Measurements from ENCODE around the gene SYNE1.

SYNE1 gene

DNA sequence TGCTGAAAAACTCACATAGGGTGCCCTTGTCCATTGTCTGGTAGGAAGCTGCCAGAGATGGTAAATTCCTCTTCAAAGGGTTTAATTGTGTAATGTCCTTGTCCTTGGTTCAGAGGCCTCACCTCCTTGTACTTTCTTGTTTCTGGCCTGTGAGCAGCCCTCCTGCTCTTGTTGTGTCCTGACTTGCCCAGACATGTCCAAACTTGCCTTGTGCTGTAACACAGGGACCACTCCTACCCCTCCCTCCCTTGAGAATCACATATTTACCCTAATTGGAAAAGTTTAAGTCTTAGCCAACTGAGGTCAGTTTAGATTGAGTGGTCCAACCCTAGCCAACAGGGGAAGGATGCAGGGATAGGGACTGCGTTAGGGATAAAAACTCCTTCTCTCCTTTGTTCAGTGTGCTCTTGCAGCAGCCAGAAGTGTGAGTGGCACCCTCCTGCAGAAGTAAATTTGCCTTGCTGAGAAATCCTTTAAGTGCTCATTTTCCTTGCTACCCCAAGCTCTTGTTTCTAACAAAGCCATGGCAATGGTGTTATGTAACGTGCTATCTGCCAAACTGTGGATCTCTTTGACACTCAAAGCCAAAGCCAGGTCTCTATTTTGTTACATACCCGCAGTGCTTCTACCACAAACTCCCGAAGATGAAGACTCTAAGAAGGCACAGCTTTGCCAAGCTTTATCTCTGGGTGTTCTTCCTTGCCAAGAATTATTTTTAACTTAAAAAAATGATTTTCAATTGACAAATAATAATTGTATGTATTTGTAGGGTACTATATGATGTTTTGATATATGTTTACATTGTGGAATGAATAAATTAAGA lies 415.1 kb downstream of the SYNE1 start:
- DNase-seq: no peak

DNA sequence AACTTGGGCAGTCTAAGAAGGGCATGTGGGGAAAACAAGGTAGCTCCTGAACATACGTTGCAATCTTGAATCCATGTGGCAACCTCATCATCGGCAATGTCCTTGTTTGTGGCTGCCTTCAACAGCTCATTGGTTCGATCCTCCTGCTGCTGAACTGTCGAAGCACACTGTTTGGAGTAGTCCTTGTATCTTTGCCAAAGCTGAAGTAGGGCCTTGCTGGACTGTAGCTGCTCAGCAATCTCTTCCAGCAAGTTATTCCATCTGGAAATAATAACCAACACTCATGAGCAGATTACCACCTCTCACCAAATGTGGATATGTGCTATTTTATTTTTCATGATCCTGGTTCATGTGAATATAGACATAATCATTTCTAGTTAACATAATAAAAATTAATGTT lies 416.4 kb downstream of the SYNE1 start:
- no peak for DNase-seq

DNA sequence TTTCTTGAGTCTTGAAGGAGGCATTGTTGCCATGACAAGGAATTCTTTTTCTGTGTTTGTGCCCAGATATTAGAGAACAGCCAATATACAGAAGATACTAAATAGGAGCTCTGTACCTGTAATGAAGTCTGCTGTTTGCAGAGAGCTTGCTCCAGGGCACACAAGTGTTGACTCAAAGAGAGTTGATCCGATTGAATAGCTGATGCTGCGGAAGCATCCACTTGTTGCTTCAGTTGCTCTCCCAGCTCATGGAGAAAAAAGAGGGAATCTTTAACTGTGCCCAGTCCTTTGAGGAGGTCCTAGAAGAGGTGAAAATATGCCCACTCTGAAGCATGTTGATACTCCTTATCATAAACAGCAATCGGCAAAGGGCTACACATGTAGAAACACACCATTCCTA lies 418.3 kb downstream of the SYNE1 start:
- no peak for DNase-seq

DNA sequence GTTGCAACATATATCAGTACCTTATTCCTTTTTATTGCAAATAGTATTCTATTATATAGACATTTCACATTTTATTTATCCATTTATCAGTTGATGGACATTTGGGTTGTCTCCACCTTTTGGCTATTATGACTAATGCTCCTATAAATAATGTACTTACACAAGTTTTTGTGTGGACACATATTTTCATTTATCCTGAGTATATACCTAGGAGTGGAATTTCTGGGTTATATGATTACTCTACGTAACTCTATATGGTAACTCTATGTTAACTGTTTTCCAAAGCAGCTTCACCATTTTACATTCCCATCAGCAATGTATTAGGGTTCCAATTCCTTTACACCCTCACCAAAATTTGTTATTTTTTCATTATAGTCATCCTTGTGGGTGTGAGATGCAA lies 424.7 kb downstream of the SYNE1 start:
- no peak for DNase-seq

DNA sequence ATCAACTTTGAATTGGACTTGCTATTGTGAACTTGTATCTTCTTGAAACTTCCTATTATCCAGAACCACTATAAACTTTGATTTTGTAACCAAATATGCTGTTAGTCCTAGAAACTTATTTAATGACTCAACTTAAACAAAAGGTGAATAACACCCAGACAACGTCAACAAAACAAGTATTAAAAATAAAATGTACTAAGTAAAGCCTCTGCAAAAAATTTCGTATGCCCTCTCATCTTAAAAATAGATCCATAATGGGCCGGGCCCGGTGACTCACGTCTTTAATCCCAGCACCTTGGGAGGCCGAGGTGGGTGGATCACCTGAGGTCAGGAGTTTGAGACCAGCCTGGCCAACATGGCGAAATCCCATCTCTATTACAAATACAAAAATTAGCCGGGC lies 428.0 kb downstream of the SYNE1 start:
- DNase-seq: no peak

DNA sequence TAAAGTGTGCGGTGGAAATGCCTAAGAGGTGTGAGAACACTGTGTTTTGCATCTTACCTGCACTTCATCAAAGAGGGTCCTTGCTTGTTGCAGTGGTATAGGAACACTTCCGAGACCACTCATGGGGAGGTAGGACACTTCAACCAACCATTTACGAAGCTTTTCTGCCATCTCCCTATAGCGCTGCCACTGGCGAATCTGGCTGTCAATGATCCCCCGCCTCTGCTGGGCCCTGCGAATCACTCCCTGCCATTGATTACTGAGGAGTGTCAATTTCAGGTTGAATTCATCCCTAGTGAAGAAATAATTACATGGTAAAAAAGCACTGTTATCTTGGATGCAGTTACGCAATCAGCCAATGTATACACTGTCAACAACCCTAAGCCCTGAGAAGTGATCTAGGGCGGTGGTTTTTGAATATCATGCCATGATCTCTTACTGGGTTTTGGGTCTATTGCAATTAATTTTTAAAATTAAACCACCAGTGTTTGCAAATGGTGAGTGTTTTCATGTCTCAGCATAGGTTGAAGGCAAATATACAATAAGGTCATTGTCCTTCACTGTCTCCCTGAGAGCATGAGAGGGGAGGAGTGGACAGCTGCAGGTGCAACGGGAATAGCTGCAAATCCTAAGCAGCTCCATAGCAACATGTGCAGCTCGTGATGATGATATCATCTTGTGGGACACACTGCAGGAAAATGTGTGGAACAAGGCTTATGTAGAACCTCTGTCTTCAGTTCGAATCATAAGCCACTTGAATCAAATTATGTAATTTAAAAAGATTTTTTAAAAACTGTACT lies 429.0 kb downstream of the SYNE1 start:
- DNase-seq: no peak

DNA sequence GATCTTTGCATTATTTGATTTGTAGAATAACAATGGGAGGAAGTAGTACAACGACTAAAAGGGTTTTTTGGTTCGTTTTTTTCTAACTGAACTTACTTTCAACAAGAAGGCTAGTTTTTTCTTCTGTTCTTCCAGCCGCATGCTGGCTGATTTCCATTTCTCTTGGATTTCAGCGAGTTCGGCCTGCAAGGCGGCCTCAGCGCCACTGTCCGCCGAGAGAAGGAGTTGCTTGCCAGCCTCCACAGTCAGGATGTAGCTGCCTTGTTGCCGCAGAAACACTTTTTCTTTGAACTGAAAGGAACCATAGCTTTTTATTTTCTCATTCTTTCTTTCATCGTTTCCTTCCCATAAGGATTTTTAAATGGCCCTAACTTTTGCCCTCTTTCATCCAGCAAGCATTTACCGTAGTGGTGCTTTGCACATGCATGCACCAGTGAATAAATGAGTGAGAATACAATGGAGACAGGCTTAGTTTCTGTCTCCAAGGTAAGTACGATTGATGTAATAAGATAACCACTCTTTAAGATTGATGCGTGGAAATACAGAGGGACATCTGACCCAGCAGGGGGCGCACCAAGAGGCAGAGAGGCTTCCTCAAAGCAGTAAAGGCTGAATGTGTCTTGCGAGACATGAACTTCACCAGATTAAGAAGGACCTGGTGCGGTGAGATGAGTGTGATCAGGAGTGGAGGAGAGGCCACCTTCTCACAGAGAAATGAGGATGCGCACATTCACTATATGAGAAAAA lies 430.9 kb downstream of the SYNE1 start:
- peak; percentile 70 for DNase-seq

DNA sequence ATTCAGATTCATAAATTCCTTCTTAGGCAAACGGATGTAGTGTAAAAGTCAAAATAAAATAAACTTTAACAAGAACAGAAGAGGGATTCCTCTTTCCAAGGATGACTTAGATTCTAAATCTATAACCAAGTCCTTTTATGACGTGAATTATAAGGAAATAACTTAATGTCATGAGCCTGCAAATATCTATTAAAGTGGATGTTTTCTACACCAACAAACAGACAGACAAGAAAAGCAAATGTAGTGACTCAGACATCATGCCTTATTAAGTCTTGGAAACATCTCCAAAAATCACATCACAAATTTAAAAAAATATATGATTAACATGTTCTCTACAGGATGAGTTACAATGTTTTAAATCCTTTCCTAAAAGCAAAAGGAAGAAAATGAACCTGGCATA lies 432.6 kb downstream of the SYNE1 start:
- DNase-seq: no peak

DNA sequence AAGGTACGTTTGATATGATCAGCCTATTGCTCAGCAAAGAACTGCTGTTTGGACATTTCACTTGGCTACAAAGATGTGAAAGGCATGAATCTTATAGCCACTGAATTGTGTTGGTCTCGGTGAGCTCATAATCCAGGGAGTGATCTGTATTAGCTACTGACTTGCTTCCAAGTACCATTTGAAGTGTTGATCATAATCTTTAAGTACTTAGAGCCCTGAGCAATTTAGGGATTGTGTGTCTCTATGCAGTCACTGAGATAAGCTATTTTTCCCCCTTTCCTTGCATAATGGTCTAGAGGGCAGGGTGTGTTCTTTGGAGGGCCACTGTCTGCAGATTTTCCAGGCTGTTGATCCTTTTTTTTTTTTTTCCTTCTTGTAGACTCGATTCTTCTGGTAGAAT lies 436.0 kb downstream of the SYNE1 start:
- no peak for DNase-seq

DNA sequence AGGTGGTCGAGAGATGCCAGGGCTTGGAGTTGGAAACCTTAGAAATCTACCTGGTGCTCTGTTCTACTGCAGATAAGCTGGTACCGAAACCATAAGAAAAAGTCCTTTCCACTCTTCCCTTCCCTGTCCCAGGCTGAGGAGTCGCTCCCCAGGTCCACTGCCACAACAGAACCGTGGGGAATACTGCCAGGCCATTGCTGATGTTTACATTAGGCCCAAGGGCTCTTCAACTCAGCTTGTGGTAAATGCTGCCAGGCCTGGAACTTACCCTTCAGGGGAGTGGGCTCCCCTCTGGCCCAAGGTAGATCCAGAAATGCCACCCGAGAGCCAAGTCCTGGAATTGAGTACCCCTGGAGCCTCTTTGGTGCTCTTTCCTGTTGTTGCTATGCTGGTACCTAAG lies 441.3 kb downstream of the SYNE1 start:
- DNase-seq: no peak

DNA sequence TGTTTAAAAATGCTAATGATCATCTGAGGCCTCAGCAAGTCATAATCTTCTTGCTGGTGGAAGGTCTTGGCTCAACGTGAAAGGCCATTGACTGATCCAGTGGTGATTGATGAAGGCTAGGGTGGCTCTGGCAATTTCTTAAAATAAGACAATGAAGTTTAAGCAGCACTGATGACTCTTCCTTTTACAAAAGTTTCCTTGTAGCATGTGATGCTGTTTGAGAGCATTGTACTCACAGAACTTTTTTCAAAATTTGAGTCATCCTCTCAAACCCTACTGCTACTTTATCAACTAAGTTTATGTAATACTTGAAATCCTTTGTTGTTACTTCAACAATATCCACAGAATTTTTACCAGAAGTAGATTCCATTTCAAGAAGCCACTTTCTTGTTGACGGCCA lies 447.4 kb downstream of the SYNE1 start:
- DNase-seq: no peak

DNA sequence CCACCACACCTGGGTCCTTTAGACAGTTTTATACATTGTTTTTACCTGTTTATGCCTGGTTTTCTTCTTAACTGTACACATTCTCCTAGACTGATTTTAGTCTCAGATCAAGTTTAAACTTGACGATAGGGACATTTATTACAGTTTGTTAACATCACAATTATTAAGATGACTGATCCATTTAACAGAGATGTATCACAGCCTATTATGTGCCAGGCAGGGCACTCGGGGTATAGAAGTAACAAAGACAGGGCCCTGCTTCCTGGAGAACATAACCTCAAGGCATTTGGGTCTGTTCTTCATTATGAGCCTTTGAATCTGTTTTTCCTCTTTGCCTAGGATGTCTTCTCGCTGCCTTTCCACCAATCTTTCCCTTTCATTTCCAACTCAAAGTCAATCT lies 449.2 kb downstream of the SYNE1 start:
- no peak for DNase-seq

DNA sequence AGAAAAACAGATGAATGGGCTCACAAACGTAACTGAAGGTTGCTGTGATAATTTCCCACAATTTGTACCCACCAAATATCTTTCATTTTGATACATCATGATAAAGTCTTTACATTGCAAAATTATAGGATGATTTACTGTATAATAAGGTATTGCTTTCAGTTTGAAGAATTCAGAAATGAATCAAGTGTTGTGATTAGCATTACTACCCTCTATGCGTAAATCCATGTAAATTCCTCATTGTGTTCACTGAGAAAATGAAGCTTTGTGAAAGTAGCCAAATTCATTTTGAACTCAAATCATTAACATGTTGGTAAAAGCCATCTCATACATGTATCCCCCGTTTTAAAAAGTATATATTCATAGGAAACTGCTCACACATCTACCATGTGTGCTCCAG lies 450.3 kb downstream of the SYNE1 start:
- no peak for DNase-seq

DNA sequence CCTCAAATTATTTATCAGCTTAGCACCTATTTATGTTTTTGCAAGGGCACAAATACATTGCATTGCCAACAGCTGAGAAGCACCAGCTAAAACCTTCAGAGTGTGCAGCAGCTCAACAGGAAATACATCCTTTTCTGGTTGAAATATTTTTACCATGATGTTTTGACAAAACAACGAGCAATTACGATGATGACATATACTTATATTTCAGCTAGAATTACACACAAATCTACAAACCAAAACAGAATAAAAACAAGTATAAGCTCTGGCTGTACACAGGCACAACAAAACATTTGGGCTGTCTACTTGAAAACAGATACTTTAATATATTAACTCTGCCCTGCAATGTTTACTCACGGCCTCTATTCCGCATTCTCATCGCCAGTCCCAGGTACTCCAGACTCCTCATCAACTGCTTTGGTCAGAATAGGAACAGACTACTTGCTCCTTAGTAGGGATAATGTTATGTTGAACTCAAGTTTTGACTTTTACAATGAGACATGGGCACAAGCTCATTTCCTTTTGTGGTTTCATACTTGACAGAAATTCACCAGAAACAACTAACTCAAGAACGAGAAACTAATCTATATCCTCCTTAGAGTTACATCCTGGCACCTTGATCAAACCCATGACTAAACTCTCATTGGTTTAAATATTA lies 452.1 kb downstream of the SYNE1 start:
- peak; percentile 49 for DNase-seq

DNA sequence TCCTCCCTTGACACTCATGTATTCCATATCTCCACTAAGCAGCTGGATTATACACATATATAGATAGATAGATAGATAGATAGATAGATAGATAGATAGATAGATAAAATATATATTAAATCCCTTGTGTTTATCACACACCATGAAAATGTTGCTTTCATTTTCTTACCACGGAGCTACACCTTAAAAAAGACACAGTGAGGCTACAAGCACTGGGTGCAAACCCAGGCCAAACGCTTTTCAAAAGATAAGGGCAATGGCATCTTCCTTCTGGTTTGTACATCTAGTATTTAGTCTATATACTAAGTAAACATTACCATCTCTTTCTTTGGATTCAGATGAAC lies 452.6 kb downstream of the SYNE1 start:
- DNase-seq: no peak

DNA sequence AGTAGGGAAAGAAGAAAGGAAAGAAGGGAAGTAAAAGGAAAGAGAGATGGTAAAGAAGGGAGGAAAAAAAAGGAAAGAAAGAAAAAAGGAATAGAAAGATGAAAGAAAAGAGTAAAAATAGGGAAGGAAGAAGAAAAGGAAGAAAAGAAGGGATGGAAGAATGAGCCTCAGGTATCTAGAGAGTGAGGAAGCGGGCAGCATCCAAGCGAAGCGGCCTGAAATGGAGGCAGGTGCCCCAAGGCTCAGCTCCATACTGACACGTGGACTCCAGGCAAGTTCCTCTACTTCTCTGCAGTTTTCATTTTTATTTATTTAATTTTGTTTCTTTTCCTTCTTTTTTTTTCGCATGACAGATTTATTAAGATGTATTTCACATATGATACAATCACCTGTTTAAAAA lies 456.6 kb downstream of the SYNE1 start:
- DNase-seq: no peak

DNA sequence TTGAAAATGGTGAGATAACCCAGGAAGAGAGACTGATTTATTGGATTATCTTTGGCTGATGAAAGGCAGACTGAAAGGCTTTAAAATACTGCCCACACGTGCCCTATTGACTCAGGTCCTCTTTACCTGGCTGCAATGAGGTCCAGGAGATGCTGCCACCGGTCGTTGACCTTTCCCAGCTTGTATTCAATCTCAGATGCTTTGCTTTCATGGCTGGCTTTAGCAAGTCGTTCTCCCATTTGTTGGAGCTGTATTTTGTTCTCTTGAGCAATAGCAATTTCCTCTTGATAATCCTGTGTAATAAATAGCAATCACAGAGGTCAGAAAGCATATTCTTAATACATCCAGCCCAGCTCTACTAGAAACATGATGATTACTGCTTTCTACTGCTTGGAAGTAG lies 460.9 kb downstream of the SYNE1 start:
- DNase-seq: no peak

DNA sequence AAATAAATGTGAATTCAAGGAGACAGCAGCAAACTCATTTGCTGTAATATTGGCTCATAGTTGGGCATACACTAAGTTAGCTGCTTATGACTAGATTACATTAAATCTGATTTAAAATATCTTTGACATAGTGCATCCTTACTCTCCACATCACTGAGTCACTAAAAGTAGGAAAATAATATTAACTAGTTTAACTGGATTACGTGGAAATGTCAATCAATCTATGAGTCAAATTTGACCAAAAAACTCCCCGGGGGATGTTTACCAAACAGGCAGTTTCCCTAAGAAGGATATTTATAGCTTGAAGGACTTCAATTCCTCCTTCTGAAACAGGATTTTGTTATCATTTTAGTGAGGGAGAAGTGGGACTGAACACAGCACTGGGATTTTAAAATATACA lies 463.2 kb downstream of the SYNE1 start:
- no peak for DNase-seq

DNA sequence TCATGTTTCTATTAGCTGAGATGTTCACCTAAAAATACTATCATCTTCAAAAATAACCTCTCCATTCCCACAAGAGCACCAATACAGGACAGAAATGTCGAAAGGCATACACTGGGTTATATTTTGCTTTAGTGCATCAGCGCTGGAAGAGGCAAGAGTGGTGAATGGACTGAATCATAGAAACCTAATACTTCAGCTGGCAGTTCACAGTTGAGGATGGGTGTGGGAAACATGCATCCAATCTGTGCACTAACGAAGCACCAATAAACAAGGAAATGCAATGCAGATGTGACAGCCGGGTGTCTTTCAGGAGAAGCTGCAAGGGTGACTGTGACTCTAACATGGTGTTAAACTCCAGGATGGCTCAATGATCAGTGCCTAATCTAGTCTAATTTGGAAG lies 463.8 kb downstream of the SYNE1 start:
- DNase-seq: no peak

DNA sequence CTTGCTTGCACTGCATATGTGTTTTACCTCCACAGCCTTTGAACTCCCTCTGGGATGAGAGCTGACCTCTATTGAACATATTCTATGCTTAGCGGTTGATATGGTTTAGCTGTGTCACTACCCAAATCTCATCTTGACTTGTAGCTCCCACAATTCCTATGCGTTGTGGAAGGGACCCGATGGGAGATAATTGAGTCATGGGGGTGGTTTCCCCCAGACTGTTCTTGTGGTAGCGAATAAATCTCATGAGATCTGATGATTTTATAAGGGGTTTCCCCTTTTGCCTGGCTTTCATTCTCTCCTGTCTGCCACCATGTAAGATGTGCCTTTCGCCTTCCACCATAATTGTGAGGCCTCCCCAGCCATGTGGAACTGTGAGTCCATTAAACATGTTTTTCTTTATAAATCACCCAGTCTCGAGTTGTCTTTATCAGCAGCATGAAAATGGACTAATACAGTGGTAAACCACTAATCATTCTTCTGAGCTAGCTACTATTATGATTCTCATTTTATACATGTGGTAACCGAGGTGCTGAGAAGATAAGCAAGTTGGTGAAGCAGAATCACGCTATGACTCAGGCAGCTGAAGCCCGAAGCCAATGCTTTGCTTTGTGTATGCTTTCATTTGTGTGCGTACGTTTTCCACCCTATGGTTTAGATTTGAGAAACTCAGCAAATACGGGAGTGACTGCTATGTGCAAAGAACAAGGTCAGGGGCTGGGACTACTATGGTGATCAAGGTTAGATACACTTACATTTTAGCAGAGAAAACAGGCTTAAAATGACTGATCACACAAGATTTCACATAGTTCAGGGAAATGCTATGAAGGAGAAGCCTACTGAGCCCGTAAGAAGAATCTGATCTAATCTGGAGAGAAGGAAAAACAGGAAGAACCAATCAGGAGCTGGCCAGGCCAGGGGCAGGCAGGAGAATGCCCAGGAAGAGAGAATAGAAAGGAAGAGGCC lies 466.2 kb downstream of the SYNE1 start:
- peak; percentile 64 for DNase-seq

DNA sequence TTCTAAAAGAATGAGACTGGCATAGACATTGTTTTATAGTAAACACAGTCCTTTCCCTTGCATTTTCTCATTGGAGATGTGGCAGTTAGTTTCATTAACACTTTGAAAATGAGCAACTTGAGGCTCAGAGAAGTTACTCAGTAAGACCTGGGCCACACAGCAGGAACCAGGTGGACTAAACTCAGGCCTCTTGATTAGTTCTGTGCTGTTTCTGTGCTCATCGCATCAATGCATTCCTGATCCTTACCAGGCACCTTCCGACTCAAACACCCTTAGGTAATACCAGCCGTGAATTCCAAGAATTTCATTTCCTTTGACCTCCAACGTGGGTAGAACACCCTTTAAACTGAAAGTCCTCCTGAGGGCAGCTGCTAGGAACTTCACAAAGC lies 466.9 kb downstream of the SYNE1 start:
- DNase-seq: no peak

Measured in CD4-positive, alpha-beta T cell treated with Interleukin-6 for 4 hours (primary cell).